ENCODE data around the gene MACROD2. TPM values are rescaled to one million over a fixed set of nuclear protein-coding genes. Genes with fewer than 3 reads are reported as not detected.

The MACROD2 gene
- total RNA-seq, 1 donor from 2014 or later = 6.4 TPM

- H3K27ac Mint-ChIP-seq (ENCODE audit: unreplicated experiment) = no peak overlapping the region
- H3K4me1 Mint-ChIP-seq = no peaks in the 10 kb centered on the region
- no peak for DNase-seq (ENCODE audit: low read depth, low spot score)
- peaks cover 12% of the 10 kb centered on the region for H3K36me3 Mint-ChIP-seq (ENCODE audit: low read depth)
- no peak overlapping the region for H3K4me3 Mint-ChIP-seq
- TF ChIP-seq CTCF (conservative IDR thresholded peaks at IDR 0.05) = no peak
- no peaks in the 10 kb centered on the region for H3K27me3 Mint-ChIP-seq (ENCODE audit: low read depth)
- peaks cover 27% of the 10 kb centered on the region for H3K9me3 Mint-ChIP-seq
Observed at GRCh38 chr20:15726416-15726815, 1731.1 kb downstream of the MACROD2 start.

GRCh38 chr20:15734052-15734451, 1738.7 kb downstream of the MACROD2 start:
- H3K9me3 Mint-ChIP-seq = peaks cover 16% of the 10 kb centered on the region
- H3K27ac Mint-ChIP-seq (ENCODE audit: unreplicated experiment) = no peak overlapping the region
- no peak for TF ChIP-seq CTCF (conservative IDR thresholded peaks at IDR 0.05)
- H3K4me3 Mint-ChIP-seq = no peak overlapping the region
- no peak for DNase-seq (ENCODE audit: low read depth, low spot score)
- H3K36me3 Mint-ChIP-seq (ENCODE audit: low read depth) = no peaks in the 10 kb centered on the region
- no peaks in the 10 kb centered on the region for H3K27me3 Mint-ChIP-seq (ENCODE audit: low read depth)
- H3K4me1 Mint-ChIP-seq = no peaks in the 10 kb centered on the region

- no peaks in the 10 kb centered on the region for H3K4me1 Mint-ChIP-seq
- no peak for TF ChIP-seq CTCF (conservative IDR thresholded peaks at IDR 0.05)
Observed at GRCh38 chr20:15739035-15739434, 1743.7 kb downstream of the MACROD2 start.

GRCh38 chr20:15740046-15740775, 1744.9 kb downstream of the MACROD2 start:
- Mint-ChIP-seq H3K36me3 (ENCODE audit: low read depth) (no peaks in the 10 kb centered on the region), H3K4me3 (no peak overlapping the region), H3K27me3 (ENCODE audit: low read depth) (no peaks in the 10 kb centered on the region), H3K27ac (ENCODE audit: unreplicated experiment) (no peak overlapping the region), H3K4me1 (no peaks in the 10 kb centered on the region), H3K9me3 (peaks cover 2% of the 10 kb centered on the region)
- DNase-seq (ENCODE audit: low read depth, low spot score) = no peak
- TF ChIP-seq CTCF (conservative IDR thresholded peaks at IDR 0.05) = no peak

More at GRCh38 chr20:15739035-15739434, 1743.7 kb downstream of the MACROD2 start:
- Mint-ChIP-seq H3K27me3 (ENCODE audit: low read depth) (no peaks in the 10 kb centered on the region), H3K4me3 (no peak overlapping the region), H3K27ac (ENCODE audit: unreplicated experiment) (no peak overlapping the region), H3K36me3 (ENCODE audit: low read depth) (no peaks in the 10 kb centered on the region), H3K9me3 (peaks cover 3% of the 10 kb centered on the region)
- DNase-seq (ENCODE audit: low read depth, low spot score) = no peak

GRCh38 chr20:15742087-15742486, 1746.8 kb downstream of the MACROD2 start:
- Mint-ChIP-seq H3K27ac (ENCODE audit: unreplicated experiment) (no peak overlapping the region), H3K4me1 (no peaks in the 10 kb centered on the region), H3K36me3 (ENCODE audit: low read depth) (no peaks in the 10 kb centered on the region), H3K9me3 (peaks cover 4% of the 10 kb centered on the region), H3K4me3 (no peak overlapping the region), H3K27me3 (ENCODE audit: low read depth) (no peaks in the 10 kb centered on the region)
- no peak for DNase-seq (ENCODE audit: low read depth, low spot score)
- TF ChIP-seq CTCF (conservative IDR thresholded peaks at IDR 0.05) = no peak

All from neural crest cell (in vitro differentiated cells).